NCI-H1105 treated with DMSO at 0.1 percent for 48 hours (cell line): ENCODE measurements around the gene AHRR.

Experiments used
- DNase-seq: peaks from one replicate; lab custom pipeline; 2025; lab: John Stamatoyannopoulos, UW

AHRR gene

GRCh38 chr5:430214-430925, 108.9 kb downstream of the AHRR start:
- no peak for DNase-seq

DNA sequence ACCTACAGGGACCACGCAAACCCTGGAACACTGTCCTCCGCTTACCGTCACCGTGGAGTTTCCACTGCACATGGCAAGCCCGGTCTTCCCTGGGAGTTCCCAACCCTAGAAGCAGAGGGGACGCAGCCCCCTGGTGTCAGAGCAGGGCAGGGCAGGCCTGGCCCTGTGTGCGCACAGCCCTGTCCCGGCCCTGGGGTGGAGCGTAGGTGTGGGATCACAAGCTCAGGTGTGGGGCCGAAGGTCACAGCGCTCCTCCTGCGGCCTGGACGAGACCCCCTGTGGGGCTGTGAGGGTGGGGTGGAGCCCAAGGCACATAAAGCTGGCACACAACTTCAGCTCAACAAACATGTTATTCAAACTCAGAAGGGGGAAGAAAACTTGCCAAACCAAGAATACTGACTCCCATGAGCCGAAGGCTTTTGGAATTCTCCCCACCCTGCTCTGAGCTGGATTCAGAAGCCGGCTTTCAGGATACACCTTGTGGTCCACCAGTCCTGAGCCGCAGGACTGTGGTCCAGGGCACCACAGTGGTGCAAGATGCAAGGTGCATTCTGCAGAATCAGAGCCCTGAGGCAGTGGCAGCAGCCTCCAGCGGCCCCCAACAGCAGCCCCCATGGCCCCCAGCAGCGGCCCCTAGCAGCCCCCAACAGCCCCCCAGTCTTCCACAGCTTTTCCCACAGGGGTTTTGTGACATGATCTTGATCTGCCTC, 109.6 kb downstream of the AHRR start:
- peak; percentile 17 for DNase-seq

- DNase-seq = no peak
Measured at GRCh38 chr5:431711-432050, 110.2 kb downstream of the AHRR start.

DNA sequence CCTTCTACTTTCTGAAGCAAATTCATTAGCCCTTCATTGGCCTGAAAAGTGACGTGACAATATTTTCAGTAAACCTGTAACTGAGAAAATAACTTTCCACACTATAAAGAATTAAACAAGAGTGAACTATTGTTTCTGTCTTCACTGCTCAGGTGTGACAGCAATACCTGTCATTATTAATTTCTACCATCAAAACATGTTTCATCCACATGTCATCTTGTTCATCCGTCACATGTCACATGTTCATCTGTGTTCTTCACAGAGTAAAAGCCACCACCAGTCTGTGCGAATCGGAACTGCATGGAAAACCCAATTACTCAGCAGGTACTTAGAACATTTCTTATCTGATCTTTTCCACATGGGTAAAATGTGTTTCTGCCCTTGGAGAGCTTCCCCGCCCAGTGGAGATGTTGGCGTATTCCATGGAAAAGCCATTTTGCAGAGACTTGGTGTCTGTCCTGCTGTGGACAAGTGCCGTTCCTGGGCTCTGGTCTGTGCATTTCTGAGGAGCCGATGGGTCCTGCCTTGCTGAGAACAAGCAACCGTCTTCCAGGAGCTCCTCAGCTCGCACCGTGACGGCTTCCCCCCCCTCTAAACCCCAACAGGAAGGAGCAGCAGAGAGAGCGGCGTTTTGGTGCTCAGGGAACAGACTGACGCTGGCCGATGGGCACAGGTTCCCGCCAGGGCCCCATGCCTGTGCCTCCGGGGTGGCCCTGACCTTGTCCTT, 110.8 kb downstream of the AHRR start:
- DNase-seq = no peak

- DNase-seq = no peak
Measured at GRCh38 chr5:432928-433791, 111.6 kb downstream of the AHRR start.

- no peak for DNase-seq
Measured at GRCh38 chr5:433836-434235, 112.3 kb downstream of the AHRR start.

GRCh38 chr5:434443-435146, 113.1 kb downstream of the AHRR start:
- no peak for DNase-seq

GRCh38 chr5:435156-435790, 113.8 kb downstream of the AHRR start:
- DNase-seq = no peak

- peak; percentile 24 for DNase-seq
Measured at GRCh38 chr5:435961-436640, 114.6 kb downstream of the AHRR start.

- DNase-seq = no peak
Measured at GRCh38 chr5:436641-436975, 115.1 kb downstream of the AHRR start.

- no peak for DNase-seq
Measured at GRCh38 chr5:437281-437771, 115.8 kb downstream of the AHRR start.

- DNase-seq = no peak
Measured at GRCh38 chr5:438481-438981, 117.0 kb downstream of the AHRR start.

GRCh38 chr5:439181-439580, 117.7 kb downstream of the AHRR start:
- no peak for DNase-seq

DNA sequence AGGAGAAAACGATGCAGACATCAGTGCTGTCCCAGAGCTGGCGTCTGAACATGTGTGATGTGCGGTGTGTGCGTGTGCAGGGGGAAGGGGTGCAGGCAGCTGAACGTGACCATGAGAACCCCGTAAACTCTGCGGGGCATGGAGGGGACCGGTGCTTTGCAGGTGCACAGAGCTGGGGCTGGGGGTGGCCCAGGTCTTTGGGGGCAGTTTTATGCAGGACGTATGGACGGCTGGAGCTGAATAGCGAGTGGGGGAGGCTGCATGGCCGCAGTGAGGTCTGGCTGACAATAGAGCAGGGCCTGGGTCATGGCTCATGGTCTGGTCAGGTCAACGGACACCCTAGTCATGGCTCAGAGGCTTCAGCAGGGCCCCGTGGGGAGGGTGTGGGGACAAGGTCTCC, 118.1 kb downstream of the AHRR start:
- DNase-seq = no peak

GRCh38 chr5:440401-441201, 119.1 kb downstream of the AHRR start:
- DNase-seq = no peak

- no peak for DNase-seq
Measured at GRCh38 chr5:441996-442334, 120.5 kb downstream of the AHRR start.

GRCh38 chr5:442335-443238, 121.1 kb downstream of the AHRR start, which contains the start of gene EXOC3:
TSS of gene EXOC3 (plus strand) at chr5:443176. CDS start at chr5:446206, 3,030 bp downstream.
- peak; percentile 61 for DNase-seq
